AG04449 (cell line): ENCODE results near the gene FABP1.

Experiments
- CTCF ChIA-PET: fragments of 350-600 bp; formaldehyde crosslinking; extraction: SDS; loops from one replicate; lab custom pipeline; 2021; ENCODE audit warnings: antibody characterized with exemption; lab: Yijun Ruan, JAX
- POLR2A ChIA-PET: fragments of 400-600, 350-600 bp; formaldehyde crosslinking; extraction: SDS; loops from one replicate; lab custom pipeline; 2020; ENCODE audit warnings: antibody characterized with exemption, inconsistent platforms; lab: Yijun Ruan, JAX
- DNase-seq: peaks from one replicate; pipeline ENCODE4 v3.0.0-alpha.2; 2010; ENCODE audit warnings: low read depth, low spot score
- H3K4me3 ChIP-seq: 2 replicates; pipeline ENCODE4 v1.5.1; 2011; ENCODE audit warnings: low read depth, mild to moderate bottlenecking, control low read depth, low read length
- TF ChIP-seq, protein P1 (sequence below): IDR thresholded peaks from one replicate; pipeline ENCODE4 v1.5.1; 2011; ENCODE audit warnings: mild to moderate bottlenecking, moderate library complexity, low read length, control low read depth, inconsistent platforms; ENCODE audit not compliant: insufficient read depth; ENCODE audit errors: missing control alignments

The FABP1 gene

DNA sequence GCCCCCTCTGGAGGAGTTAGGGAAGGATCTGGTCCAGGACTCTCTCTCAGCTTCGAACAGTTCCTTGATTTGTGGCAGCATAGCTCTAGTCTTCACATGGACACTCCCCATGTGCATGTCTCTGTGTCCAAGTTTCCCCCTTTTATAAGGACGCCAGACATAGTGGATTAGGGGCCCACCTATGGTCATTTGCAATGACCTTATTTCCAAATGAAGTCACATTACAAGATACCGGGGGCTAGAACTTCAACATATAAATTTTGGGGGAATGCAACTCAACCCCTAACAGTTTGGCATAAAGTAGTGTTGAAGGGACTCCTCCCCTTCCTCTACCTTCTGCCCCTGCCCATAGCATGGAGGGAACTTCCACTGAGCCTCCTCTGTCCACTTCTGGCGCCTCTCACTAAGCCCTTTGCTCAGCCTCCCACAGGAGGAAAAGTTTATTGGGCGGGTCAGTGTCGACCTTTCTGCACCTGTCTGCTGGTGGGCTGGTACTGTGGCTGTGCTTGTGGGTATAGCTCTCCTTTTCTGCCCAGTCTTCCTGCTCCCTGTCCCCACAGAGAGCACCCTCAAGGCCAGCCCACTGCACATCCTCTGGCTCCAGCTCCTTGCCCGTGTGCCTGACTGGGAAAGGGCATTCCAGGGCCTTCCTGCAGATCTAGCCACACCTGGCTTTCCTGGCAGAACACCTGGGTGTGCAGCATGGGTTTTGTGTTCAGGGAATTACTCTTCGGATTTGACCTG lies 5.5 kb downstream of the FABP1 start:
- no peak overlapping the region for H3K4me3 ChIP-seq
- POLR2A ChIA-PET: no interaction called here
- TF ChIP-seq, protein P1, sequence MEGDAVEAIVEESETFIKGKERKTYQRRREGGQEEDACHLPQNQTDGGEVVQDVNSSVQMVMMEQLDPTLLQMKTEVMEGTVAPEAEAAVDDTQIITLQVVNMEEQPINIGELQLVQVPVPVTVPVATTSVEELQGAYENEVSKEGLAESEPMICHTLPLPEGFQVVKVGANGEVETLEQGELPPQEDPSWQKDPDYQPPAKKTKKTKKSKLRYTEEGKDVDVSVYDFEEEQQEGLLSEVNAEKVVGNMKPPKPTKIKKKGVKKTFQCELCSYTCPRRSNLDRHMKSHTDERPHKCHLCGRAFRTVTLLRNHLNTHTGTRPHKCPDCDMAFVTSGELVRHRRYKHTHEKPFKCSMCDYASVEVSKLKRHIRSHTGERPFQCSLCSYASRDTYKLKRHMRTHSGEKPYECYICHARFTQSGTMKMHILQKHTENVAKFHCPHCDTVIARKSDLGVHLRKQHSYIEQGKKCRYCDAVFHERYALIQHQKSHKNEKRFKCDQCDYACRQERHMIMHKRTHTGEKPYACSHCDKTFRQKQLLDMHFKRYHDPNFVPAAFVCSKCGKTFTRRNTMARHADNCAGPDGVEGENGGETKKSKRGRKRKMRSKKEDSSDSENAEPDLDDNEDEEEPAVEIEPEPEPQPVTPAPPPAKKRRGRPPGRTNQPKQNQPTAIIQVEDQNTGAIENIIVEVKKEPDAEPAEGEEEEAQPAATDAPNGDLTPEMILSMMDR: no peak
- CTCF ChIA-PET: interaction anchor here (1.1 kb wide), 1 partner anchor 12 kb away, joined by 4 read pairs; no protein-coding TSS in a partner anchor
- DNase-seq: no peak

DNA sequence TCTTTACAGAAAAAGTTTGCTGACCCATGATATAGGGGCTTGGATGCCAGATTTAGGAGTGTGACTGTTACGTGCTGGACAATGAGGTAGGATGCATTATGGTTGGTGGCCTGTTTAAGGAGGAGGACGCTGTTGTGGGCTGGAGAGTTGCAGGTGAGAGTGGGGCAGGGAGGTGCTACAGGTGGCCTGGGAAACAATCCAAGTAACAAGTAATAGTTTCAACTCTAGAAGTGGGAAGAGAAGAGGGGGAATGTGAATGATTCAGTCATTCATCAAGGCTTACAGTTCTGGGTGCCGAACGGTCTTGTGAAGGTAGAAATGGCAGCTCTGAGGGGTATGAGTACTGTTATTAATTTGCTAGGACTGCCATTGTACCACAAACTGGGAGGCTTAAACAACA lies 6.2 kb downstream of the FABP1 start:
- ChIA-PET POLR2A (interaction anchor here (0.6 kb wide), 1 partner anchor 67 kb away, joined by 3 read pairs; no protein-coding TSS in a partner anchor), CTCF (no interaction called here)
- no peak for DNase-seq
- TF ChIP-seq, protein P1: no peak
- H3K4me3 ChIP-seq: no peak overlapping the region

DNA sequence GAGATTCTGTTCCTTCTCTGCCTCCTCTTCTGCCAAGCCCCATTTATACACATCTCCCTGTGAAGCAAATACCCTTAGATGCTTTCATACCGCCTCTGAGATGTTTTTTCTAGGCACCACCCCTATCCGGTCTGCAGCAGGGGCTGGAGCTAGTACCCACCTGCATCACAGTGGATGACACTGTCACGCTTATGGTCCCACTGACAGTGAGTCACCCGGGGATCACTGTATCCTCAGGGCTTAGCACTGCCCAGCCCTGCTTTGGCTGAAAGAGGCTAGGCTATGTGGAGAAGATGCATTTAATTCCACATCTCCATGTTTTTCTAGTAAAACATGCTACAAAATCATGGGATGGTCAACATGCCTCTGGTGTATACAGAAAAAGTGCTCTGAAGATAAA lies 9.9 kb downstream of the FABP1 start:
- H3K4me3 ChIP-seq: no peak overlapping the region
- TF ChIP-seq, protein P1: no peak
- CTCF ChIA-PET: no interaction called here
- POLR2A ChIA-PET: no interaction called here
- DNase-seq: no peak

DNA sequence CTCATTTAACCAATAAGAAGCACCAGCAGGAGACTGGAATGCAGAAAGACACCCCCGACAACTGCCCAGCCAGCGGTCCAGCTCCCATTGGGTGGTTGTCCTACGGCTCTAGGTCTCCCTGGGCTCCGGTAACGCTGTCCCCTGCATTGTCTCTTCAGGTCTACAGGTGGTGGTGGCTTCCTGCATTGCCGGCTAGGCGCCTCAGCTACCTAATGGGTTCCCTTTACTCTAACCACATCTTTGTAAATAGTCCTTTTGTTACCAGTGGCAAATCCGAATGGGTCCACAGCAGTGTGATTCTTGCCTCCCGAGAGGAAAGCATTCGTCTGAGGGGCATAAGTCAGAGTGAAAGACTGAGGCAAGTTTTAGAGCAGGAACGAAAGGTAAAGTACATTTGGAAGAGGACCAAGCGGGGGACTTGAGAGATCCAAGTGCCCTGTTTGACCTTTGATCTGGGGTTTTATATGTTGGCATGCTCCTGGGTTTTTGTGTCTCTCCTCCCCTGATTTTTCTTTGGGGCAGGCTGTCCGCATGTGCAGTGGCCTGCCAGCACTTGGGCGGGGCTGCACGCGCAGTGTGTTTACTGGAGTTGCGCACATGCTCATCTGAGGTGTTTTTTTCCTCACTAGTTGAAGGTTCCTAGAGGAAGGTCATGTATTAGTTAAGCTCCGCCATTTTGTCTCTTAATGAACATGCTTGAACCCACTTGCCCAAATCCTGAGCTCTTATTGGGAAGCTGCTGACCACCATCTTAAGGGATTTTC lies 11.0 kb downstream of the FABP1 start:
- ChIA-PET CTCF (no interaction called here), POLR2A (no interaction called here)
- no peak for DNase-seq

DNA sequence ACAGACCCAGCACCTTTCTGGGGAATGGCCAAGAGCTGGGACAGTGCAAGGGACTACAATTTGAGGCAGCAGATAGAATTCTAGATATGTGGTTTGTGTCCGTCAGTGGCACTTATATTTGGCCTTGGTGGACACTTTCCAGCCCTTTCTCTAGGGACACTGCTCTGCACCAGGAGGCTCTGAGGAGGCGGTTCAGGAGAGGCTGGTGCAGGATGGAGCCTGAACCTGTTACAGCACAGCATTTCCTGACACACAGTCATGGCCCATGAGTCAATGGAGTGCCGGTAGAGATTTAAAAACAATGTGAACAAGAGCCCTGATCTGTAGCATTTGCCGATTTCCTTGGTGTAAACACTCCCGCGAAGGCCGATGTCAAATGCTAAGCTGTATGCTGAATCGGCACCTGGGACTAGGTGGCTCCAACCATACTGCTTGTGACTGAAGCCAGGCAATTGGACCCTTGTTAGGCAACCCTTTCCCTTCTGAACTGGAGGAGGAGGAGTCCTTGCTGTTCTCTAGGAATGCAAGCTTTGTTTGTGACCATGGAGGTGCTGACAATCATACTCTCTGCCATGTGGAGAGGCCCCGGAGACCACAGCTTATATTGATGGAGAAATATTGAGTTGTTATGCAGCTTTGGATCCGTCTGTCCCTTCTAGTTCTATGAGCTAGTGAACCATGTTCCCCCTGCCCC lies 11.9 kb downstream of the FABP1 start:
- CTCF ChIA-PET: no interaction called here
- no peak for DNase-seq
- no peak overlapping the region for H3K4me3 ChIP-seq
- TF ChIP-seq, protein P1: no peak
- POLR2A ChIA-PET: no interaction called here

More for the DNA sequence above, 11.0 kb downstream of the FABP1 start:
- TF ChIP-seq, protein P1: no peak
- H3K4me3 ChIP-seq: no peak overlapping the region
